H1 (cell line): Measurements from ENCODE around the gene BOLL. TPM values are rescaled to one million over a fixed set of nuclear protein-coding genes. Genes with fewer than 3 reads are reported as not detected.

ENCODE experiments used
- SIN3A ChIP-seq, 2 experiments: IDR thresholded peaks in 1 of 2; conservative IDR thresholded peaks in 1 of 2; 2 replicates each; pipeline ENCODE4 v1.6.1; 2011 to 2012; ENCODE audit warnings: low read length in 2 of 2, improper control_type of control experiment in 1 of 2, low read depth in 1 of 2, mild to moderate bottlenecking in 1 of 2
- SIRT6 ChIP-seq: IDR thresholded peaks from one replicate; pipeline ENCODE4 v1.7.1; 2012; ENCODE audit warnings: low read length, inconsistent platforms
- polyA plus RNA-seq, 7 experiments: library from polyadenylated mRNA; depleted of rRNA in 3 of 7; stranded (reverse) in 5 of 7; unstranded in 2 of 7; fragments of >200 nt in 5 of 7; fragments of 200-250 nt in 2 of 7; gene quantifications; 1 replicate in 5 of 7; 2 replicates in 1 of 7; 4 replicates in 1 of 7; pipeline versions ENCODE4 v1.2.1 to v1.2.3, GENCODE V29; 2011 to 2013; ENCODE audit warnings: missing spikeins in 2 of 7, mixed read lengths in 2 of 7
- total RNA-seq: library from RNA; stranded (reverse); fragmentation: NEBNext Ultra II Directional; extraction: Animal tissue kit (Norgen Biotek cat#: 25700); gene quantifications from 2 replicates; pipeline ENCODE4 v1.2.1, GENCODE V29; 2021
- TF ChIP-seq, protein P1 (sequence below): fragments of 300-600 bp; sonication (generic); IDR thresholded peaks from 2 replicates; pipeline ENCODE4 v1.7.1; 2012; ENCODE audit warnings: low read length, moderate library complexity, mild to moderate bottlenecking, inconsistent platforms; ENCODE audit not compliant: insufficient replicate concordance
- TF ChIP-seq, protein P2 (sequence below), 3 experiments: IDR thresholded peaks; 1 replicate in 2 of 3; 2 replicates in 1 of 3; pipeline versions ENCODE4 v1.5.1 to v1.6.1; 2011; ENCODE audit warnings: low read length in 3 of 3, mild to moderate bottlenecking in 3 of 3, inconsistent platforms in 2 of 3, low read depth in 1 of 3, moderate library complexity in 1 of 3; ENCODE audit not compliant: insufficient read depth in 1 of 3; ENCODE audit errors: control extremely low read depth in 1 of 3

Gene BOLL
- total and polyA plus RNA-seq, 2 of the 8 experiments (the other 6 are each of a cell fraction or from before 2014, with no cell fraction given): not detected

DNA sequence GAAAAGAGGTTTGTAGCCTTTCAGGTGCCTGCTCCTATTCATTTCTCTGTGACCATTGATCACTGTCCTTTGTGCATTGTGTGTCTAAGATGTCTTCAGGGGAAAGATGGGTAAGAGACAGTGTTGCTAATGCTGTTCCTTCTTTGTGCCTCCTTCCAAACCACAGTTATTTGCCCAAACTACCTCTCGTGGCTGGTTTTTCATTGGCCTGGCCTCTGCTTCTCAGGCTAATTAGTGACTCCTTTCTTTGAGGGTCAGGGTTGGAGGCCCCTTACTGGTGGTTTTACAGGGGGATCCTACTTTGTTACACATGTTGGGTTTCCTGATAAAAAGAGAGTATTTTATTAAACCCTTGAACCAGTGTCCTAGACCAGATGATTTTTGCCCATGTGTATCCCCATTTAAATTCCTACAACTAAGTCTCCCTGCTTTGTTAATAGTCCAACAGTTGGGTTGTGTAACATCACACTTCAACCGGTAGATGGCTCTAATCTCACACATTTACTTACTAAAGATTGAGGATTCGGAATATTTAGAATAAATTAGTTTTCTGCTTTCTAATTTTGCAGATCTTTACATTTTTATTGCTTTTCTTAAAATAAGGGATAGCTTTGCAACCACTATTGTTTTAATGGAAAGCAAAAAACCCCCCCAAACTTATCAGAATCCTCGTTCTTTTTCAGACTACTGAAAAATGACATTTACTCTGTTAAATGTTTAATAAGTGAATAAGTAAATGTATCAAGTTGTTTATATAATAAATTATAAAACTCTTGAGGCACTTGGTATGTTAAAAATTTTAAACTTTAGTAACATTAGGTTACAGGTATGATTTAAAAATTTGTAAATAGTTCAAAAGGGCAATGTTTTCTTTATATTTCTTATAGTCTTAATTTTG lies 77.6 kb downstream of the BOLL start (continued):
- TF ChIP-seq, protein P1, sequence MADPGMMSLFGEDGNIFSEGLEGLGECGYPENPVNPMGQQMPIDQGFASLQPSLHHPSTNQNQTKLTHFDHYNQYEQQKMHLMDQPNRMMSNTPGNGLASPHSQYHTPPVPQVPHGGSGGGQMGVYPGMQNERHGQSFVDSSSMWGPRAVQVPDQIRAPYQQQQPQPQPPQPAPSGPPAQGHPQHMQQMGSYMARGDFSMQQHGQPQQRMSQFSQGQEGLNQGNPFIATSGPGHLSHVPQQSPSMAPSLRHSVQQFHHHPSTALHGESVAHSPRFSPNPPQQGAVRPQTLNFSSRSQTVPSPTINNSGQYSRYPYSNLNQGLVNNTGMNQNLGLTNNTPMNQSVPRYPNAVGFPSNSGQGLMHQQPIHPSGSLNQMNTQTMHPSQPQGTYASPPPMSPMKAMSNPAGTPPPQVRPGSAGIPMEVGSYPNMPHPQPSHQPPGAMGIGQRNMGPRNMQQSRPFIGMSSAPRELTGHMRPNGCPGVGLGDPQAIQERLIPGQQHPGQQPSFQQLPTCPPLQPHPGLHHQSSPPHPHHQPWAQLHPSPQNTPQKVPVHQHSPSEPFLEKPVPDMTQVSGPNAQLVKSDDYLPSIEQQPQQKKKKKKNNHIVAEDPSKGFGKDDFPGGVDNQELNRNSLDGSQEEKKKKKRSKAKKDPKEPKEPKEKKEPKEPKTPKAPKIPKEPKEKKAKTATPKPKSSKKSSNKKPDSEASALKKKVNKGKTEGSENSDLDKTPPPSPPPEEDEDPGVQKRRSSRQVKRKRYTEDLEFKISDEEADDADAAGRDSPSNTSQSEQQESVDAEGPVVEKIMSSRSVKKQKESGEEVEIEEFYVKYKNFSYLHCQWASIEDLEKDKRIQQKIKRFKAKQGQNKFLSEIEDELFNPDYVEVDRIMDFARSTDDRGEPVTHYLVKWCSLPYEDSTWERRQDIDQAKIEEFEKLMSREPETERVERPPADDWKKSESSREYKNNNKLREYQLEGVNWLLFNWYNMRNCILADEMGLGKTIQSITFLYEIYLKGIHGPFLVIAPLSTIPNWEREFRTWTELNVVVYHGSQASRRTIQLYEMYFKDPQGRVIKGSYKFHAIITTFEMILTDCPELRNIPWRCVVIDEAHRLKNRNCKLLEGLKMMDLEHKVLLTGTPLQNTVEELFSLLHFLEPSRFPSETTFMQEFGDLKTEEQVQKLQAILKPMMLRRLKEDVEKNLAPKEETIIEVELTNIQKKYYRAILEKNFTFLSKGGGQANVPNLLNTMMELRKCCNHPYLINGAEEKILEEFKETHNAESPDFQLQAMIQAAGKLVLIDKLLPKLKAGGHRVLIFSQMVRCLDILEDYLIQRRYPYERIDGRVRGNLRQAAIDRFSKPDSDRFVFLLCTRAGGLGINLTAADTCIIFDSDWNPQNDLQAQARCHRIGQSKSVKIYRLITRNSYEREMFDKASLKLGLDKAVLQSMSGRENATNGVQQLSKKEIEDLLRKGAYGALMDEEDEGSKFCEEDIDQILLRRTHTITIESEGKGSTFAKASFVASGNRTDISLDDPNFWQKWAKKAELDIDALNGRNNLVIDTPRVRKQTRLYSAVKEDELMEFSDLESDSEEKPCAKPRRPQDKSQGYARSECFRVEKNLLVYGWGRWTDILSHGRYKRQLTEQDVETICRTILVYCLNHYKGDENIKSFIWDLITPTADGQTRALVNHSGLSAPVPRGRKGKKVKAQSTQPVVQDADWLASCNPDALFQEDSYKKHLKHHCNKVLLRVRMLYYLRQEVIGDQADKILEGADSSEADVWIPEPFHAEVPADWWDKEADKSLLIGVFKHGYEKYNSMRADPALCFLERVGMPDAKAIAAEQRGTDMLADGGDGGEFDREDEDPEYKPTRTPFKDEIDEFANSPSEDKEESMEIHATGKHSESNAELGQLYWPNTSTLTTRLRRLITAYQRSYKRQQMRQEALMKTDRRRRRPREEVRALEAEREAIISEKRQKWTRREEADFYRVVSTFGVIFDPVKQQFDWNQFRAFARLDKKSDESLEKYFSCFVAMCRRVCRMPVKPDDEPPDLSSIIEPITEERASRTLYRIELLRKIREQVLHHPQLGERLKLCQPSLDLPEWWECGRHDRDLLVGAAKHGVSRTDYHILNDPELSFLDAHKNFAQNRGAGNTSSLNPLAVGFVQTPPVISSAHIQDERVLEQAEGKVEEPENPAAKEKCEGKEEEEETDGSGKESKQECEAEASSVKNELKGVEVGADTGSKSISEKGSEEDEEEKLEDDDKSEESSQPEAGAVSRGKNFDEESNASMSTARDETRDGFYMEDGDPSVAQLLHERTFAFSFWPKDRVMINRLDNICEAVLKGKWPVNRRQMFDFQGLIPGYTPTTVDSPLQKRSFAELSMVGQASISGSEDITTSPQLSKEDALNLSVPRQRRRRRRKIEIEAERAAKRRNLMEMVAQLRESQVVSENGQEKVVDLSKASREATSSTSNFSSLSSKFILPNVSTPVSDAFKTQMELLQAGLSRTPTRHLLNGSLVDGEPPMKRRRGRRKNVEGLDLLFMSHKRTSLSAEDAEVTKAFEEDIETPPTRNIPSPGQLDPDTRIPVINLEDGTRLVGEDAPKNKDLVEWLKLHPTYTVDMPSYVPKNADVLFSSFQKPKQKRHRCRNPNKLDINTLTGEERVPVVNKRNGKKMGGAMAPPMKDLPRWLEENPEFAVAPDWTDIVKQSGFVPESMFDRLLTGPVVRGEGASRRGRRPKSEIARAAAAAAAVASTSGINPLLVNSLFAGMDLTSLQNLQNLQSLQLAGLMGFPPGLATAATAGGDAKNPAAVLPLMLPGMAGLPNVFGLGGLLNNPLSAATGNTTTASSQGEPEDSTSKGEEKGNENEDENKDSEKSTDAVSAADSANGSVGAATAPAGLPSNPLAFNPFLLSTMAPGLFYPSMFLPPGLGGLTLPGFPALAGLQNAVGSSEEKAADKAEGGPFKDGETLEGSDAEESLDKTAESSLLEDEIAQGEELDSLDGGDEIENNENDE: peak; percentile 28
- TF ChIP-seq, protein P2, sequence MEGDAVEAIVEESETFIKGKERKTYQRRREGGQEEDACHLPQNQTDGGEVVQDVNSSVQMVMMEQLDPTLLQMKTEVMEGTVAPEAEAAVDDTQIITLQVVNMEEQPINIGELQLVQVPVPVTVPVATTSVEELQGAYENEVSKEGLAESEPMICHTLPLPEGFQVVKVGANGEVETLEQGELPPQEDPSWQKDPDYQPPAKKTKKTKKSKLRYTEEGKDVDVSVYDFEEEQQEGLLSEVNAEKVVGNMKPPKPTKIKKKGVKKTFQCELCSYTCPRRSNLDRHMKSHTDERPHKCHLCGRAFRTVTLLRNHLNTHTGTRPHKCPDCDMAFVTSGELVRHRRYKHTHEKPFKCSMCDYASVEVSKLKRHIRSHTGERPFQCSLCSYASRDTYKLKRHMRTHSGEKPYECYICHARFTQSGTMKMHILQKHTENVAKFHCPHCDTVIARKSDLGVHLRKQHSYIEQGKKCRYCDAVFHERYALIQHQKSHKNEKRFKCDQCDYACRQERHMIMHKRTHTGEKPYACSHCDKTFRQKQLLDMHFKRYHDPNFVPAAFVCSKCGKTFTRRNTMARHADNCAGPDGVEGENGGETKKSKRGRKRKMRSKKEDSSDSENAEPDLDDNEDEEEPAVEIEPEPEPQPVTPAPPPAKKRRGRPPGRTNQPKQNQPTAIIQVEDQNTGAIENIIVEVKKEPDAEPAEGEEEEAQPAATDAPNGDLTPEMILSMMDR (IDR thresholded peaks at IDR 0.05; ENCODE audit: control extremely low read depth in 1 of 3, insufficient read depth in 1 of 3, low read depth in 1 of 3, low read length in 3 of 3): peak in 2 of 3 experiments; percentile 31 to 63; a peak in 2 of 4 replicates
- TF ChIP-seq SIRT6 (no peak), SIN3A (conservative IDR thresholded peaks at IDR 0.05 in 1 of 2, IDR thresholded peaks at IDR 0.05 in 1 of 2; ENCODE audit: low read depth in 1 of 2, low read length in 2 of 2) (0 out of 4 replicates have a peak, but pooled peaks of 1 of the 2 experiments have one; percentile 16)
